SU-DHL-6 (cell line): ENCODE measurements around the gene C10orf88.

Source experiments
- H2AFZ ChIP-seq: fragments of 200-600 bp; sonication (generic); 2 replicates; pipeline ENCODE4 v1.6.1; 2014; ENCODE audit warnings: low read depth, mild to moderate bottlenecking, moderate library complexity, mixed read lengths, antibody characterized with exemption, low read length; ENCODE audit not compliant: severe bottlenecking
- H3F3A ChIP-seq: fragments of 200-600 bp; shearing (Covaris generic); 2 replicates; pipeline ENCODE4 v1.6.0; 2016; ENCODE audit warnings: antibody characterized with exemption, mild to moderate bottlenecking; ENCODE audit not compliant: insufficient read depth
- H3K27ac ChIP-seq: fragments of 200-600 bp; sonication (generic); 2 replicates; pipeline ENCODE4 v1.5.1; 2016; ENCODE audit warnings: low read depth, mild to moderate bottlenecking, low read length, moderate library complexity, mixed read lengths
- H3K27me3 ChIP-seq: fragments of 200-600 bp; sonication (generic), shearing (Covaris generic); 2 replicates; pipeline ENCODE4 v1.6.0; 2014; ENCODE audit warnings: mild to moderate bottlenecking, low read length
- H3K36me3 ChIP-seq: fragments of 200-600 bp; sonication (generic); 2 replicates; pipeline ENCODE4 v1.6.1; 2014; ENCODE audit warnings: mild to moderate bottlenecking, low read length, mixed read lengths
- H3K4me2 ChIP-seq: fragments of 300-600, 200-600 bp; shearing (Covaris generic), sonication (generic); 2 replicates; pipeline ENCODE4 v1.6.0; 2014; ENCODE audit warnings: low read length, low read depth, mild to moderate bottlenecking; ENCODE audit not compliant: poor library complexity, severe bottlenecking
- H3K4me3 ChIP-seq: fragments of 200-600 bp; sonication (generic); 2 replicates; pipeline ENCODE4 v1.5.1; 2014; ENCODE audit warnings: antibody characterized with exemption, low read length, mild to moderate bottlenecking, mixed read lengths; ENCODE audit not compliant: insufficient read depth, poor library complexity, severe bottlenecking
- H3K79me2 ChIP-seq: fragments of 200-600 bp; sonication (generic); 2 replicates; pipeline ENCODE4 v1.6.1; 2014; ENCODE audit warnings: mild to moderate bottlenecking, low read length, moderate library complexity; ENCODE audit not compliant: insufficient read depth
- H3K9ac ChIP-seq: fragments of 200-600 bp; sonication (generic); 2 replicates; pipeline ENCODE4 v1.7.0; 2014; ENCODE audit warnings: mild to moderate bottlenecking, low read length
- H3K9me2 ChIP-seq: fragments of 200-600 bp; sonication (generic); replicated peaks from 2 replicates; pipeline ENCODE4 v1.6.1; 2014; ENCODE audit warnings: low read length; ENCODE audit not compliant: insufficient read depth
- H3K9me3 ChIP-seq: fragments of 200-600 bp; sonication (generic); 2 replicates; pipeline ENCODE4 v1.6.1; 2014; ENCODE audit warnings: low read length, mixed read lengths; ENCODE audit not compliant: insufficient read depth
- H4K20me1 ChIP-seq: fragments of 200-600 bp; sonication (generic); 2 replicates; pipeline ENCODE4 v1.6.1; 2014; ENCODE audit warnings: low read depth, mild to moderate bottlenecking, antibody characterized with exemption, low read length, moderate library complexity, mixed read lengths
- CTCF ChIP-seq: fragments of 200-600 bp; sonication (generic); IDR thresholded peaks from one replicate; pipeline ENCODE4 v1.5.1; 2017; ENCODE audit warnings: antibody characterized with exemption, mild to moderate bottlenecking, low read length, moderate library complexity; ENCODE audit not compliant: insufficient read depth, poor library complexity, severe bottlenecking
- EZH2phosphoT487 ChIP-seq: fragments of 200-600 bp; sonication (generic), shearing (Covaris generic); conservative IDR thresholded peaks from 2 replicates; pipeline ENCODE4 v1.6.1; 2018; ENCODE audit warnings: mild to moderate bottlenecking, antibody characterized with exemption, low read length, moderate library complexity, mixed read lengths

The C10orf88 gene

GRCh38 chr10:122984708-122985107 lies 30.7 kb upstream of the C10orf88 start:
- Histone ChIP-seq H3K4me3 (no peak overlapping the region), H3K9me3 (no peaks in the 10 kb centered on the region), H3K79me2 (no peaks in the 10 kb centered on the region), H4K20me1 (no peaks in the 10 kb centered on the region), H3K4me2 (no peak overlapping the region), H3K27ac (no peak overlapping the region), H3K36me3 (no peaks in the 10 kb centered on the region), H3K9ac (no peak overlapping the region), H3F3A (0 out of 2 replicates have a peak, but pooled peaks cover 2% of the 10 kb centered on the region), H2AFZ (no peak overlapping the region), H3K9me2 (no peaks in the 10 kb centered on the region), H3K27me3 (no peaks in the 10 kb centered on the region)
- TF ChIP-seq EZH2phosphoT487 (no peak), CTCF (no peak)

GRCh38 chr10:122983898-122984297 lies 29.9 kb upstream of the C10orf88 start:
- H3K9me2 ChIP-seq, result no peaks in the 10 kb centered on the region
- no peak for TF ChIP-seq EZH2phosphoT487
- TF ChIP-seq CTCF, result no peak
- H3K36me3 ChIP-seq, result no peaks in the 10 kb centered on the region
- H3K4me2 ChIP-seq, result no peak overlapping the region
- H3K9me3 ChIP-seq, result no peaks in the 10 kb centered on the region
- H3K27ac ChIP-seq, result no peak overlapping the region
- H3K4me3 ChIP-seq, result no peak overlapping the region
- no peak overlapping the region for H3K9ac ChIP-seq
- no peak overlapping the region for H2AFZ ChIP-seq
- H3K79me2 ChIP-seq, result no peaks in the 10 kb centered on the region
- H3K27me3 ChIP-seq, result no peaks in the 10 kb centered on the region
- H3F3A ChIP-seq, result no peaks in the 10 kb centered on the region
- no peaks in the 10 kb centered on the region for H4K20me1 ChIP-seq

GRCh38 chr10:122981066-122981464 lies 27.0 kb upstream of the C10orf88 start:
- H3F3A ChIP-seq, result no peaks in the 10 kb centered on the region
- peak overlapping the region; percentile 73 for H2AFZ ChIP-seq
- no peaks in the 10 kb centered on the region for H3K9me3 ChIP-seq
- H3K27me3 ChIP-seq, result no peaks in the 10 kb centered on the region
- no peaks in the 10 kb centered on the region for H4K20me1 ChIP-seq
- H3K27ac ChIP-seq, result no peak overlapping the region
- TF ChIP-seq CTCF (peak; percentile 14), EZH2phosphoT487 (no peak)
- no peaks in the 10 kb centered on the region for H3K36me3 ChIP-seq
- peak overlapping the region; percentile 58 for H3K4me3 ChIP-seq
- H3K4me2 ChIP-seq, result peak overlapping the region; percentile 77
- H3K9ac ChIP-seq, result peak overlapping the region; percentile 76
- H3K9me2 ChIP-seq, result no peaks in the 10 kb centered on the region
- no peaks in the 10 kb centered on the region for H3K79me2 ChIP-seq
